HepG2 (cell line): ENCODE measurements around the gene SERPINB1. TPM values are rescaled to one million over a fixed set of nuclear protein-coding genes. Genes with fewer than 3 reads are reported as not detected.
A peak's percentile ranks its signal among the peaks of the same experiment; 100 is the strongest.

Source experiments
- AGO1 ChIP-seq: fragments of 200-400 bp; formaldehyde crosslinking; IDR thresholded peaks from 2 replicates; pipeline ENCODE4 v1.6.1; 2017; ENCODE audit warnings: mild to moderate bottlenecking, low read depth, low read length, moderate library complexity; ENCODE audit not compliant: poor library complexity, severe bottlenecking
- GABPB1 ChIP-seq: IDR thresholded peaks from 2 replicates; pipeline ENCODE4 v1.6.1; 2016; ENCODE audit warnings: mild to moderate bottlenecking, missing genetic modification reagents, moderate library complexity, missing compliant biosample characterization
- HIVEP1 ChIP-seq: sonication (generic); formaldehyde crosslinking; IDR thresholded peaks from 2 replicates; pipeline ENCODE4 v1.4.0; 2020; ENCODE audit warnings: mild to moderate bottlenecking, missing genetic modification reagents
- HNF4G ChIP-seq, 2 experiments: sonication (generic) in 1 of 2; formaldehyde crosslinking in 1 of 2; IDR thresholded peaks; 2 replicates each; pipeline versions ENCODE4 v1.4.0 to v1.6.1; 2011 to 2020; ENCODE audit warnings: borderline replicate concordance in 2 of 2, low read depth in 2 of 2, mild to moderate bottlenecking in 2 of 2, low read length in 1 of 2, missing genetic modification reagents in 1 of 2, moderate library complexity in 1 of 2
- HNRNPLL ChIP-seq: fragments of 200-400 bp; formaldehyde crosslinking; IDR thresholded peaks from 2 replicates; pipeline ENCODE4 v1.6.1; 2017; ENCODE audit warnings: mild to moderate bottlenecking, low read depth, low read length; ENCODE audit not compliant: poor library complexity, severe bottlenecking
- PHF8 ChIP-seq: sonication (generic); formaldehyde crosslinking; IDR thresholded peaks from 2 replicates; pipeline ENCODE4 v1.5.0; 2020; ENCODE audit warnings: missing genetic modification reagents
- RBFOX2 ChIP-seq: fragments of 200-400 bp; formaldehyde crosslinking; IDR thresholded peaks from 2 replicates; pipeline ENCODE4 v1.6.1; 2017; ENCODE audit warnings: low read depth, mild to moderate bottlenecking, low read length
- RBM39 ChIP-seq: fragments of 200-400 bp; formaldehyde crosslinking; IDR thresholded peaks from one replicate; pipeline ENCODE4 v1.6.1; 2018; ENCODE audit warnings: antibody characterized with exemption, mild to moderate bottlenecking, low read depth, low read length; ENCODE audit not compliant: poor library complexity, severe bottlenecking
- SOX6 ChIP-seq, 2 experiments: fragments of 450-650 bp in 1 of 2; sonication (generic) in 1 of 2; formaldehyde crosslinking in 1 of 2; IDR thresholded peaks; 2 replicates each; pipeline versions ENCODE4 v1.4.0 to v1.6.1; 2017 to 2020; ENCODE audit warnings: antibody characterized with exemption in 1 of 2, mild to moderate bottlenecking in 1 of 2, missing genetic modification reagents in 1 of 2
- UBTF ChIP-seq: sonication (generic); formaldehyde crosslinking; IDR thresholded peaks from 2 replicates; pipeline ENCODE4 v1.4.0; 2020; ENCODE audit warnings: mild to moderate bottlenecking, missing genetic modification reagents
- ZGPAT ChIP-seq: IDR thresholded peaks from 2 replicates; pipeline ENCODE4 v1.6.1; 2016; ENCODE audit warnings: mild to moderate bottlenecking
- ZNF24 ChIP-seq: fragments of 450-650 bp; IDR thresholded peaks from 2 replicates; pipeline ENCODE4 v1.6.1; 2017; ENCODE audit warnings: antibody characterized with exemption, mild to moderate bottlenecking
- ZNF282 ChIP-seq: fragments of 450-650 bp; IDR thresholded peaks from 2 replicates; pipeline ENCODE4 v1.6.1; 2018; ENCODE audit not compliant: partially characterized antibody
- ZNF460 ChIP-seq: sonication (generic); formaldehyde crosslinking; IDR thresholded peaks from 2 replicates; pipeline ENCODE4 v1.5.1; 2020; ENCODE audit warnings: missing genetic modification reagents, mild to moderate bottlenecking, borderline replicate concordance
- ZNF770 ChIP-seq: sonication (generic); formaldehyde crosslinking; IDR thresholded peaks from 2 replicates; pipeline ENCODE4 v1.5.0; 2020; ENCODE audit warnings: mild to moderate bottlenecking, missing genetic modification reagents
- ZNF780A ChIP-seq: sonication (generic); formaldehyde crosslinking; IDR thresholded peaks from 2 replicates; pipeline ENCODE4 v1.8.0; 2022; ENCODE audit warnings: mild to moderate bottlenecking, missing genetic modification reagents, moderate library complexity
- polyA plus RNA-seq, 8 experiments: library from polyadenylated mRNA; depleted of rRNA in 3 of 8; stranded (reverse) in 7 of 8; unstranded in 1 of 8; fragments of >200 nt; fragmentation: Illumina TruSeq in 4 of 8; extraction: Trizol in 4 of 8; gene quantifications; 2 replicates each; pipeline versions ENCODE4 v1.2.1 to v1.2.3, GENCODE V29; 2011 to 2016; ENCODE audit warnings: low read depth in 4 of 8, missing spikeins in 1 of 8, mixed read lengths in 1 of 8; ENCODE audit not compliant: insufficient read depth in 1 of 8
- total RNA-seq, 5 experiments: library from RNA; depleted of rRNA; stranded (reverse); fragments of >200 nt; fragmentation: Illumina TruSeq; extraction: Trizol; gene quantifications; 2 replicates each; pipeline ENCODE4 v1.2.3, GENCODE V29; 2016; ENCODE audit warnings: low read depth in 1 of 5
- TF ChIP-seq, protein P1 (sequence below): sonication (generic); formaldehyde crosslinking; IDR thresholded peaks from 2 replicates; pipeline ENCODE4 v1.5.1; 2020; ENCODE audit warnings: mild to moderate bottlenecking, moderate library complexity, missing genetic modification reagents
- TF ChIP-seq, protein P2 (sequence below): IDR thresholded peaks from 2 replicates; pipeline ENCODE4 v1.6.1; 2018; ENCODE audit warnings: missing genetic modification reagents

The SERPINB1 gene
- total and polyA plus RNA-seq, 2 of the 13 experiments (the other 11 are each of a cell fraction or from before 2014, with no cell fraction given), result 41.4 to 60.5 TPM

- TF ChIP-seq, protein P1, sequence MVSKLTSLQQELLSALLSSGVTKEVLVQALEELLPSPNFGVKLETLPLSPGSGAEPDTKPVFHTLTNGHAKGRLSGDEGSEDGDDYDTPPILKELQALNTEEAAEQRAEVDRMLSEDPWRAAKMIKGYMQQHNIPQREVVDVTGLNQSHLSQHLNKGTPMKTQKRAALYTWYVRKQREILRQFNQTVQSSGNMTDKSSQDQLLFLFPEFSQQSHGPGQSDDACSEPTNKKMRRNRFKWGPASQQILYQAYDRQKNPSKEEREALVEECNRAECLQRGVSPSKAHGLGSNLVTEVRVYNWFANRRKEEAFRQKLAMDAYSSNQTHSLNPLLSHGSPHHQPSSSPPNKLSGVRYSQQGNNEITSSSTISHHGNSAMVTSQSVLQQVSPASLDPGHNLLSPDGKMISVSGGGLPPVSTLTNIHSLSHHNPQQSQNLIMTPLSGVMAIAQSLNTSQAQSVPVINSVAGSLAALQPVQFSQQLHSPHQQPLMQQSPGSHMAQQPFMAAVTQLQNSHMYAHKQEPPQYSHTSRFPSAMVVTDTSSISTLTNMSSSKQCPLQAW (CRISPR knock-in tag), result 0 out of 2 replicates have a peak, but pooled peaks have one; percentile 20
- TF ChIP-seq ZNF770 (CRISPR knock-in tag), result peak; percentile 68; the same call in 1 of the 2 replicates
- TF ChIP-seq RBM39, result peak; percentile 38
- TF ChIP-seq SOX6 (IDR thresholded peaks at IDR 0.05), result no peak
- peak; percentile 50; the same call in 1 of the 2 replicates for TF ChIP-seq SOX6 (CRISPR knock-in tag; IDR thresholded peaks at IDR 0.05)
- TF ChIP-seq ZNF282, result no peak
- TF ChIP-seq ZNF24, result no peak
- TF ChIP-seq HNRNPLL, result peak; percentile 38
- TF ChIP-seq ZNF460 (CRISPR knock-in tag), result no peak
- no peak for TF ChIP-seq HNF4G (IDR thresholded peaks at IDR 0.05; ENCODE audit: borderline replicate concordance, low read depth, low read length)
- TF ChIP-seq HNF4G (CRISPR knock-in tag; IDR thresholded peaks at IDR 0.05; ENCODE audit: borderline replicate concordance, low read depth), result no peak
- TF ChIP-seq ZNF780A (CRISPR knock-in tag), result no peak
- TF ChIP-seq GABPB1 (CRISPR knock-in tag), result peak; percentile 45; the same call in 1 of the 2 replicates
- TF ChIP-seq RBFOX2, result peak; percentile 76
- peak; percentile 33; the same call in 1 of the 2 replicates for TF ChIP-seq UBTF (CRISPR knock-in tag)
- peak; percentile 34 for TF ChIP-seq AGO1
- TF ChIP-seq HIVEP1 (CRISPR knock-in tag), result peak; percentile 68; the same call in 1 of the 2 replicates
- TF ChIP-seq, protein P2, sequence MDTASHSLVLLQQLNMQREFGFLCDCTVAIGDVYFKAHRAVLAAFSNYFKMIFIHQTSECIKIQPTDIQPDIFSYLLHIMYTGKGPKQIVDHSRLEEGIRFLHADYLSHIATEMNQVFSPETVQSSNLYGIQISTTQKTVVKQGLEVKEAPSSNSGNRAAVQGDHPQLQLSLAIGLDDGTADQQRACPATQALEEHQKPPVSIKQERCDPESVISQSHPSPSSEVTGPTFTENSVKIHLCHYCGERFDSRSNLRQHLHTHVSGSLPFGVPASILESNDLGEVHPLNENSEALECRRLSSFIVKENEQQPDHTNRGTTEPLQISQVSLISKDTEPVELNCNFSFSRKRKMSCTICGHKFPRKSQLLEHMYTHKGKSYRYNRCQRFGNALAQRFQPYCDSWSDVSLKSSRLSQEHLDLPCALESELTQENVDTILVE (CRISPR knock-in tag), result 0 out of 2 replicates have a peak, but pooled peaks have one; percentile 10
- TF ChIP-seq ZGPAT (CRISPR knock-in tag), result 0 out of 2 replicates have a peak, but pooled peaks have one; percentile 30
- 0 out of 2 replicates have a peak, but pooled peaks have one; percentile 28 for TF ChIP-seq PHF8
Observed at GRCh38 chr6:2875359-2876191, 33.9 kb upstream of the SERPINB1 start (continued).
